DOHH2 (cell line): ENCODE data around the gene BASP1.

Source experiments
- CTCF ChIP-seq: fragments of 200-600 bp; sonication (generic); IDR thresholded peaks from one replicate; pipeline ENCODE4 v1.5.1; 2014; ENCODE audit warnings: antibody characterized with exemption, mild to moderate bottlenecking, low read depth, low read length; ENCODE audit not compliant: poor library complexity, severe bottlenecking
- EZH2phosphoT487 ChIP-seq: fragments of 200-600 bp; sonication (generic); IDR thresholded peaks from 2 replicates; pipeline ENCODE4 v1.6.1; 2017; ENCODE audit warnings: borderline replicate concordance, mild to moderate bottlenecking, antibody characterized with exemption, low read length, moderate library complexity, mixed read lengths

- TF ChIP-seq CTCF (peak; percentile 81), EZH2phosphoT487 (no peak)
These were observed 27.1 kb upstream of the BASP1 start for GRCh38 chr5:17190242-17190778.
